Midbrain (tissue), 1 donor: ENCODE data around the gene TARS2.

ENCODE experiments used
- DNase-seq: peaks from one replicate; lab custom pipeline; 2025; lab: John Stamatoyannopoulos, UW

The TARS2 gene

DNA sequence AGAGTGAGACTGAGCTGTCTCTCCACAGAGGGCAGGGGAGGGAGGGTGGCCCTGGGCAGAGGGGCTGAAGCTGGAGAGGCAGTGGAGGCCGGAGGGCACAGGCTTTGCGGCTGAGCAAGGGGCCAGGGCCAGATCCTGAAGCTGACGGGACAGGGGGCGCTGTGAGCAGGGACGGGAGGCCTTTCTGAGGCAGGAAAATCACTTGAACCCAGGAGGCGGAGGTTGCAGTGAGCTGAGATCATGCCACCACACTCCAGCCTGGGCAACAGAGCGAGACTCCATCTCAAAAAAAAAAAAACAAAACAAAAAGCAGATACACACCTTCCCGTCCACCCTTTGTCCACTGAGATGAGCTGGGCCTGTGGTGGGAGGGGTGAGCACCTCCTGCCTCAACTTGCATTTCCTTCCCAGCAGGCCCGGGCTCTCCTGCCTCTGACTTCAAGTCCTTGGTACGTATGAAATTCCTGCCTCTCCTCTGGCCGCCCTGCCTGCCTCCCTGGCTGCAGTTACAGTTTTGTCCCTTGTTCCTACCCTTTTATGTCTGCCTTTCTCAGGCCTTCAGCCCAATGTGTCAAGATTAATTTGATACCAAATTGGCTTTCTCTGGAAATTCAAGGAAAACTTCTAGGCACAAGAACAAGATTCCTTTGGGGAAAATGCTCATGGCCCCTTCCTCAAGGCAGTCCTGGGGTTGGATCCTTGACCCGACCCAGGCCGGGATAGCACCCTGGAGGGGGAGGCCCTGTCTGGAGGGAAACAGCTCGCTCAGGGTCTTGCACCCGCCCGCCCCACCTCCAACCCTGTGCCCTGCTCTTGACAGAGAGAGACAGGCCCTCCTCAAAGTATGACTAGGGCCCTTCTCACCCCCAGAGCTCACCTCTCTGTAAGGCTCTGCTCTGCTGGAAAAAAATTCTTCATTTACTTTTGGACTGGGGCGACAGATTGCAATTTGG lies 50.8 kb downstream of the TARS2 start:
- DNase-seq: no peak

- no peak for DNase-seq
Measured at GRCh38 chr1:150543500-150544143, 56.4 kb downstream of the TARS2 start.

DNA sequence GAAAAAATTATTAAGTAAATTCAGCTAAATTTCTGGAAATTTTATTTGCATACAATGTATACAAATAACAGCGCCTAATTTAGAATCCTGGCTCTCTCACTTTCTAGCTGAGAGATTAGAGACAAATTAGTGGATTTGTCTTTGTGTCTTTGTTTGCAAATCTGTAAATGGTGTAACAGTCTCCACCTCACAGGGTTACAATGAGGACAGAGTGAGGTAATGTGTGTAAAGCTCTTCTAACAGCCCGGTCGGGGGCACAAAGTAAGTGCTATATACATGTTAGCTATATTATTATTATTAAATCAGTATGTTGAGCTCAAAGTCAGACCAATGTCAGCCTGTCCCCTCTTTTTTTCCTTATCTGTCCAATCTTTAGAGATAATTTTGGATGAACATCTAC lies 57.0 kb downstream of the TARS2 start:
- DNase-seq: no peak

GRCh38 chr1:150545486-150546032 lies 58.3 kb downstream of the TARS2 start:
- no peak for DNase-seq

GRCh38 chr1:150546294-150546937 lies 59.2 kb downstream of the TARS2 start:
- no peak for DNase-seq

GRCh38 chr1:150548324-150548631 lies 61.1 kb downstream of the TARS2 start:
- no peak for DNase-seq

- DNase-seq: peak; percentile 21
Measured at GRCh38 chr1:150548632-150549495, 61.6 kb downstream of the TARS2 start, which contains the start of gene ADAMTSL4. TSS of gene ADAMTSL4 (plus strand) at chr1:150549408. CDS start at chr1:150552289, 2,881 bp downstream.

GRCh38 chr1:150549496-150550221 lies 62.4 kb downstream of the TARS2 start:
- no peak for DNase-seq

DNA sequence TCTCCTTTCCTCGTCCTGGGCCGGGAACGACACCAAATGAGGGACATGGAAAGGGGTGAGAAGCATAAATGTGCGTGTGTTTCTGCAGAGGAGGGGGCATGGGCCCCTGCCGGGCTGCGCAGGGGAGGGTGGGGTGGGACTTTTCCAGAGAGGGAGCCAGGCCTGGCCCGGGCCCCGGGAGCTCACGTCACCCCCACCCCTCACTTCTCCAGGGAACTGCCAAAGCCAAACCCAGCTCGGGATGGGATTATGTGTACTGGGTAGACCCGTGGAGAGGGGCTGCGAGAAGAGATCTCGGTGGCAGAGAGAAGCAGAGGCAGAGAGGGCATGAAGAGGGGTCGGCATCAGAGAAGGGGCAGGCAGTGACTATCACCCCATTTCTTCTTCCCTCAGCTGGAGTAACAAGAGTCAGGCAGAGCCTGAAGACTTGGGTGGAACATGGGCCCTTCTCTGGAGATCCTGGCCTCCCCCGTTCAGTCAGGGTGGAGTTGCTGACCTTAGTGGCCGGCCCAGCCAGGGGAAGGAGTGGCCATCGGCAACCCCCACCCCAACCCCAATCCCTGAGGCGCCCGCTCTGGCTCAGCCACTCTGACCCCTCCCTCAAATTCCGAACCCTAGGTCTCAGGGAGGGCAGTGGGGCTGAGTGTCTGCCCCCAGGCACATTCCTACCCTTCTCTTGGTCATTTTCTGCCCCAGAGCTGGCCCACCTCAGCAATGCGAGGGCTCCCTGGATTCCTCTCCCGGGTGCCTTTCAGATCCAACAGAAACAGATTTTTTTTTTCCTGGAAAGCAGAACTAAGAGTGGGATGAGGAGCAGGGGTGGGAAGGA lies 63.2 kb downstream of the TARS2 start:
- DNase-seq: no peak

- no peak for DNase-seq
Measured at GRCh38 chr1:150551051-150551783, 64.0 kb downstream of the TARS2 start.

GRCh38 chr1:150551784-150552127 lies 64.5 kb downstream of the TARS2 start:
- DNase-seq: no peak

DNA sequence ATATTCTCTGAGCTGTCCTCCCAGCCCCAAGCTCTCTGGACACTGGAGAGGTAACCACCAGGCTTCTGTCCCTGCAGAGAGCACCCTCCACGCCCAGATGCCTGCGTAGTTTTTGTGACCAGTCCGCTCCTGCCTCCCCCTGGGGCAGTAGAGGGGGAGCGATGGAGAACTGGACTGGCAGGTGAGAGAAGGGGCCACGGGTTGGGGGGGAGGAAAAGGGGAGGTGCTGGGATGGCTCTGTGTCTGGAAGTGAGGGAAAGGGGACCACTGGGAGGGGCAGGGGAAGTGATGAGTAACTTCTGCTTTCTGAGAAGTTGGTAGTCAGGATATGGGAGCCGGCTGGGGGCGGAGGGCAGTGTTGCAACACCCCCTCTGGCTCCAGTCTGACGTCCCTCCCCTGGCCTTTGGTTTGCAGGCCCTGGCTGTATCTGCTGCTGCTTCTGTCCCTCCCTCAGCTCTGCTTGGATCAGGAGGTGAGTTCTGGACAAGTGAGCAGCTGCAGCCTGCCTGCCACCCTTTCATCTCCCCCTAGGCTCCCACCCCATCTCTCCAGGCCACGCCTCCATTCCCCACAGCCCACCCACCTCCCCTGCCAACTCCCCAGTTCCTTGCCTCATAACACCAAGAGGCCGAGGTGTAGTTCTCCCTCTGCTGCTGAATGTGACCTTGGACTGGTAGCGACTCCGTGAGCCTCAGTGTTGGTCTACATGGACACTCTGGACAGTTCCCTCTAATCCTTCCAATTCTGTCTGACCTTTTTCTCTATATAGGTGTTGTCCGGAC lies 65.1 kb downstream of the TARS2 start:
- peak; percentile 35 for DNase-seq

DNA sequence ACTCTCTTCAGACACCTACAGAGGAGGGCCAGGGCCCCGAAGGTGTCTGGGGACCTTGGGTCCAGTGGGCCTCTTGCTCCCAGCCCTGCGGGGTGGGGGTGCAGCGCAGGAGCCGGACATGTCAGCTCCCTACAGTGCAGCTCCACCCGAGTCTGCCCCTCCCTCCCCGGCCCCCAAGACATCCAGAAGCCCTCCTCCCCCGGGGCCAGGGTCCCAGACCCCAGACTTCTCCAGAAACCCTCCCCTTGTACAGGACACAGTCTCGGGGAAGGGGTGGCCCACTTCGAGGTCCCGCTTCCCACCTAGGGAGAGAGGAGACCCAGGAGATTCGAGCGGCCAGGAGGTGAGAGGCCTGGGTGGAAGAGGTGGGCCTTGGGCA lies 65.7 kb downstream of the TARS2 start:
- no peak for DNase-seq

GRCh38 chr1:150553392-150554085 lies 66.3 kb downstream of the TARS2 start:
- no peak for DNase-seq

DNA sequence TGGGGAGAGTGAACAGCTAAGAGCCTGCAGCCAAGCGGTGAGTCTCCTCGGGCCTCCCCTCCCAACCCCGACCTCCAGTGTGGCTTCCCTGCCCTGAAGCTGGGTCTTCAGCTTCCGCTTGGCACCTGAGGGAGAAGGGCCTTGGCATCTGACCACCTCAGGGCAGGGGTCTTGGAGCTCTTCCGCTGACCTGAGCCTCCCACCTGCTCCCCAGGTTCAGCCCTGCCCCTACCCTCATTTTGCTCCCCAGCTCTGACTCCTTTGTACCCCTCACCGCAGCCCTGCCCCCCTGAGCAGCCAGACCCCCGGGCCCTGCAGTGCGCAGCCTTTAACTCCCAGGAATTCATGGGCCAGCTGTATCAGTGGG lies 66.8 kb downstream of the TARS2 start:
- no peak for DNase-seq

DNA sequence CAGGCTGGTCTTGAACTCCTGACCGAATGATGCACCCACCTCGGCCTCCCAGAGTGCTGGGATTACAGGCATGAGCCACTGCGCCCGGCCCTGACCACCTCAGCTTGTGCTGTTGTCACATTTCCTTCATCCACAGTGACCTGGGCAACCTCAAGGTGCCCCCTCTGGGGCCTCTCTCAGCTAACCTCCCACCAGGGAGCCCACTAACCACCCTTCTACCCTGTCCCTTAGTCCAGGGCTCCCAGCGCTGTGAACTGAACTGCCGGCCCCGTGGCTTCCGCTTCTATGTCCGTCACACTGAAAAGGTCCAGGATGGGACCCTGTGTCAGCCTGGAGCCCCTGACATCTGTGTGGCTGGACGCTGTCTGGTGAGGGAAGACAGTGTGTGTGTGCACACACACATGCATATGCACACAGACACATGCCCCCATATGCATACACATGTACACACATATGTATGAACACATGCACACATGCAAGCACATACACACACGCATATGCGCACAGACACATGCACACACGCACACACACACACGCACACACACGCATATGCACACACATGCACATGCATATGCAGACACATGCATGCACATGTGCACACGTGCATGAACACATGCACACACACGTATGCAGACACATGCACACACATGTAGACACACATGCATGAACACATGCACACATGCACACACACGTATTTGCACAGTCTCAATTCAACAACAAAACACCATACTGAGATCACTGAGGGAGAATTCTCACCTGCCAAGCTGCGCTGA lies 68.2 kb downstream of the TARS2 start:
- DNase-seq: no peak
